CD4-positive, alpha-beta T cell treated with Interleukin-12 subunit alpha and Interleukin-12 subunit beta, for 1 hour (primary cell): Measurements from ENCODE around the gene REEP1.
"Not testable (repeated sequence)": the region's sequence is repeated elsewhere in the genome, so short reads cannot be mapped to it uniquely, and the experiment has no call there.

Source experiments
- DNase-seq: peaks from one replicate; pipeline ENCODE4 v3.0.0-alpha.2; 2020

The REEP1 gene

DNA sequence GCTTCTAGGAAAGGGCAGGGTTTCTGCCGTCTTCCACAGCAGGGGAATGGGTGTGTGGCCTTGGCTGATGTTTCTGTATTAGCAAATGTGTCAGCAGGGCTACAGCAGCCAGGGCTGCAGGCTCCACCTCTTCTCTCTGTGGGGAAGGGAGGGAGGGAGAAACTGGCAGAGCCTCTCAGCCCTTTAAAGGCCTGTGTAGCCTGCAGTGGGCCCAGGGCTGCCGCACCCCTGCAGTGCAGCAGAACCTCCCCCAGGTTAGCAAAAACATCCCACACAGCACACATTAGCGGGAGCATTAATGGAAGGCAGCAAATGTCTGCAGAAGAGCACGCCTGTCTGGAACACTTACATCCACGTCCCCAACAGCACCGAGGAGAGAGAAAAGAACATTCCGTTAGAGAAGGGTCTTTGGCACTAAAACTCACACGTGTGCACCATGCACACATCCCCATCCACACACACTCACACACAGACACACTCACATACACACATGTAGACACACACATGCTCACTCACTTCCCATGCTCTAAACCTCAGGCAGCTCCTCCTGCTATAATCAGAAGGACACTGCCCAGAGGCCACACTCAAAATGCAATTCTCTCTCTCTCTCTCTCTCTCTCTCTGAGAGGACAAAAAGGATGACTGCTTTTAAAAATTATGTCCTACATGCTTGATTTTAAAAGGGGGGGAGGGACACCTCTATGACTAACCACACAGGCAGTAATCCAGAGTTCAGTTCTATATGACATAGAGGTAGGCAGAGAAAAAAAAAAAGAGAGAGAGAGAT lies 114.1 kb downstream of the REEP1 start:
- no peak for DNase-seq

- DNase-seq: peak; percentile 61
Observed at GRCh38 chr2:86221066-86221684, 116.3 kb downstream of the REEP1 start.

GRCh38 chr2:86219896-86220295 lies 117.5 kb downstream of the REEP1 start:
- no peak for DNase-seq

DNA sequence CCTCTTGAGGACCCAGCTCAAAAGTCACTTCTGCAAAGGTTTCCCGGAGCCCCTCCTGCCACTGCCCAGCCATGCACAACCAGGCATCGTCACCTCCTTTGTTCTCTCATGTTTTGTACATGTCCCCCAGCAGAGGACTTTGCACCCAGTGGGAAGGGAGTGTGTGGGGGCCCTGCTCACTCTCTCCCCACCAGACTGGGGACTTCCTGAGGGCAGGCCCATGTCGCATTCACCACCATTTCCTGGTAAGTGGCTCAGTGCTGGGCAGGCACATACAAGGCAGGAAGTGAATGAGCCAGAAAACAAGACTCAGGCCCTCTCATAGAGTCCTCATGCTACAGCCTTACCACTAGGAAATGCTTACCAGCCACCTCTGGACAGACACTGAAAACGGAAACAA lies 119.3 kb downstream of the REEP1 start:
- no peak for DNase-seq

- DNase-seq: no peak
Observed at GRCh38 chr2:86216575-86217555, 120.6 kb downstream of the REEP1 start.

DNA sequence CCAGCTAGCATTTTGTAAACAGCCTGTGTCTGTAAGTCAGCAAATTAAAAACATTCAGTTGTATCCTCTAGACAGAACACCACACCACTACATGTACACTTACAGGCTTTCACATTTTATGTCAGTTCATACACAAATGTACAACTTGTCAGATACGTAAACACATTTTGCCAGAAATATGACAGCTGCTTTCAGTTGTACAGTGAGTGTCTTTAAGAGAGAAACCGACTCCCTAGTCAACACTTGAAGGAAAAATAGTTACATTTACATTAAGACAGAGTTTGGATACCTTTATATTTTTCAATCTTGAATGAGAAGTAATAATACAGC lies 123.0 kb downstream of the REEP1 start:
- DNase-seq: no peak

DNA sequence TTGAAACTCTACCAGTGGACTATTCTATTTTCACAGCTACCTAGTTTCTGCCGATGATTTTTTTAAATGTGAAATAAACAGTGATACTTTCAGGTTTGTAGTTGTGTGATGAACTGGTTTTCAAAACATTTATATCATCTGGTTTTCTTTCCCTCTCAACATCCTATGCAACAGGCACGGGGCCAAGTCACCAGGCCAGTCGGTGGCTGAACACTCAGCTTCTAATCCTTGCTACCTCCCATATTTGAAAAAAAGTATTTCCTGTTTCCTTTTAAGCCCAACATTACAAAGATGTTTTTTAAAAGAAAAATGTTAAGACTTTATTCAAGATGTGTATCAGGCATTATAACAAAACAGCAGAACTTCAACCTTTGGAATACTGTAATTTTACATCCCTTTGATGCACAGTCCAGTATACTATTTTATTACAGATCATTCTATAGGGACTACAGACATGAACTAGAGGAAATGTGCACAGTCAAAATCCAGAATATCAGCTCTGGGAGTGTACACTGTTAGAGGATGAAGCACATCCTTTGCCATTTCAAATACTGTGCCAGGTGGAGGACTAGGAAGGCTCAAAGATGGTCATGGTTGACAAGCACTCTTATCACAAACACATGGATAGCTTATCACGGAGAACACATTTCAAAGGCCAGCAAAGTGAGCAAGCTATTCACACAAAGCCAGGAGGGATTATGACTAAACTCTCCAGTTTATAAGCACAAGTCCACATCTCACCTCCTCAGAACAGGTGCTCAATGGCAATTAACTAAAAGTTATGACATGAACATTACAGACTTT lies 123.5 kb downstream of the REEP1 start:
- no peak for DNase-seq

- no peak for DNase-seq
Observed at GRCh38 chr2:86213056-86213455, 124.4 kb downstream of the REEP1 start.

DNA sequence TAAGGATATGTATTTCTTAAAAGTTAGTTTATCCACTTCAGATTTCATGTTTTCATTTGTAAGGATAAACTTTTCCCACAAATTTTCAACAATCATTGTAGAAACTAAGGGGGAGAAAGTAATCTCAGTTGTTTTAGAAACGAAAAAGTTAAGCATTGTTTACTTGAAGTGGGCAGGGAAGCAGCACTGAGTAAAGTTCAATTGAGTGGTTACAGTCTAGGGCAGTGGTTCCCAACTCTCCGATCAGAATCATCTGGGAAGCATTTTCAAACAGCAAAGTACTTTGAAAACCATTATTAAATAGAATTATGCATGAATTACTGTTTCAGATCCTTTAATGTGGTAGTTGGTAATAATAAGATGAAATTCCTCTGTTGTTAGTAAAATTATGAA lies 125.6 kb downstream of the REEP1 start:
- no peak for DNase-seq

- DNase-seq: no peak
Observed at GRCh38 chr2:86211033-86211795, 126.2 kb downstream of the REEP1 start.

DNA sequence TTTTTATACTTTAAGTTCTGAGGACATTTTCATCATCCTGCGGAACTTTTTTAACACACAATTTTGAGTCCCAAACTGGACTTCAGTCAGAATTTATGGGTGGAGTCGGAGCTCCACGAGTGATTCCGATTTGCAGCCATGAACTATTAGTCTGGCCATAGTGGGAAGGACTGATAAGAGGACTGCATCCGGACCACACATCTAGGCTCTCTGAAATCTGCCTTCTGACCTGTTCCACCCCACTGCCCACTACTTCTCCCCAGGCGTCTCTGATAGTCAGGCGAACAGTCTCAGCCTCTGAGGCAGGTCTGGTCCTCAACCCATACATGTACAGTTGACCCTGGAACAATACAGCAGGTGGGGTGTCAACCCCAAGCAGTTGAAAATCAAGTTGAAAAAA lies 133.0 kb downstream of the REEP1 start:
- DNase-seq: no peak

DNA sequence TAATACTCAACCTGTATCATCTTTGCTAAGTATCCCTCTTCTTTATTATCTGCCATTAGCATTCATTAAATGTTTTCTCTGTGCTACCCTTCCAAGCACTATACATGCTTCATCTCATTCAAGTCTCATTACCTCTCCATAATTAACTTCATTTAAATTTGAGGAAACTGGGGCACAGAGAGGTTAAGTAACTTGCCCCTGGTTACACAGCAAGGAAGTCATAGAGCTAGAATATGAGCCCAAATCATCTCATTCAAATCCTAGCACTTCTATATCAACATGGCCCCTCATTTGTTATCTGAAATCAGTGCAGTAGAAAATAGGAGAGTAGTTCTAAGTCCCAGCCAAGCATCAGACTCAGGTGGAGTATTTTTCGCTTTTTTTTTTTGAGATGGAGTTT lies 133.8 kb downstream of the REEP1 start:
- no peak for DNase-seq

GRCh38 chr2:86202702-86203101 lies 134.7 kb downstream of the REEP1 start:
- DNase-seq: no peak

GRCh38 chr2:86202336-86202692 lies 135.1 kb downstream of the REEP1 start:
- no peak for DNase-seq

DNA sequence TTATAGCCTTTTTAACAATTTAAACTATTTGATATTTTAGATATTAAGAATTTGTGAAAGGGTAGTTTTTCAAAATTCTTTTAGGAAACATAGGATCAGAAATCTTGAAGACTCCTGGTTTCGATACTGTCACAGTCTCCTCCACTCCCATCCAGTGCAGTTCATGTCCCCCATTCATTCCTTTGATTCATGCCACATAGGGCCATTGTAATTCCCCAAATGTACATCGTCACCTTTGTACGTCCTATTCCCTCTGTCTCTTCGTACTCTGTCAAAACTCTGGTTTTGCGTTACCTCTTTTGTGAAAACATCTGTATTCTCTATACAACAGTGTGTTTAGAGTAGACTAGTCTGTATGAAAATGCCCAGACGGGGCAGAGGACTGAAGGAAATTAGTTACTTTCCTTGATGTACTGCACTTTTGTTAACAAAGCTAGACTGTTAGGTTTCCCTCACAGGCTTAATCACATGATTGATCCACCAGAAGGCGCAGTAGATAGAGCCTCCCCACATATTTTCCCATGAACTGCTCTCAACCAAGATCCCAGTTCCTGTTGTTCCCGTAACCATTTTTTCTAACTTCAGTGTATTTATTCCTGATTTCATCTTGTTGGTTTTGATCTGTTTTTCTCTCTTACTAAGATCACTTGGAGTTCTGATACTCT lies 135.6 kb downstream of the REEP1 start:
- no peak for DNase-seq

GRCh38 chr2:86200564-86200963 lies 136.9 kb downstream of the REEP1 start:
- DNase-seq: not testable (repeated sequence)

- DNase-seq: no peak
Observed at GRCh38 chr2:86199834-86200177, 137.6 kb downstream of the REEP1 start.

GRCh38 chr2:86195808-86196387 lies 141.5 kb downstream of the REEP1 start:
- no peak for DNase-seq

DNA sequence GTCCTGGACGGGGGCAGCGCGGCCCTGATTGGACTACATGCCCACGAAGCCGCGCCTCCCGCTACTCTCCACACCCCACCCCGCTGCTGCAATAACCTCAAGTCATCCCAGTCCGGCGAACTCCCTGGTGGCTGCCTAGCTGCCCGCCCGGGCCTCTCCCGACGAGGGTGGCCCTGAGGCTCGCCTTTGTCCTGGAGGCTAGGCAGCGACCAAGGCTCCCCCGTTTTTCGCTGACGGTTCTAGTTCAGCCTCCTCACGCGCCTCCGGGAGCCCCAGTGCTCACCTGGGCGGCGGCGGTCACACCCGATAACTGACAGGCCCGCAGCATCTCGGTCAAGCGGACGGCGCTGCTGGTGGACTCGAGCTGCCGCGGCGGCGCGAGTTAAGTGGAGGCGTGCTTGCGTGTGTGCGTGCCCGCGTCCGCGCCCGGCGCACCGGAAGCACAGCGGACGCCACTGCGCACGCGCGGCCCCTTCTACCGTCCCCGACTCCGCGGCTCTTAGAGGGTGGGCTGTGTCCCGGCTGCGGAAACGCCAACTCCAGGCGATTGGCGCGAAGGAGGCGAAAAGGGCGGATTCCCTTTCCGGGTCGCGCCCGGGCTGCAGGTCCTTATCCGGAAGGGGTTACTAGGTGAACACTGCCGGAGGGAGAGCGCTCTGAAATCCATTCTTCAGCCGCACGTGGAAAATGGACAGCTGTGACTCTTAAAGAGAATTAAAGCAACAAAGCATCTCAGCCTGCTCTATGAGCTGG lies 142.2 kb downstream of the REEP1 start, which contains the start of gene IMMT:
Gene IMMT, minus strand, starts transcription at position 408 of the 753 bp plus-strand sequence. Its CDS starts 80 bp downstream, at position 328.
- peak; percentile 92 for DNase-seq

- DNase-seq: no peak
Observed at GRCh38 chr2:86194751-86195054, 142.7 kb downstream of the REEP1 start.
